NCI-H2107 (cell line): ENCODE data around the gene BARX1.
"Not testable (repeated sequence)": the region's sequence is repeated elsewhere in the genome, so short reads cannot be mapped to it uniquely, and the experiment has no call there.

Experiments used
- DNase-seq: peaks from one replicate; lab custom pipeline; 2025; lab: John Stamatoyannopoulos, UW

Gene BARX1

GRCh38 chr9:93965830-93966577, 10.8 kb upstream of the BARX1 start:
- no peak for DNase-seq

GRCh38 chr9:93964685-93965084, 9.5 kb upstream of the BARX1 start:
- DNase-seq, result no peak

- DNase-seq, result no peak
Observed at GRCh38 chr9:93963969-93964368, 8.8 kb upstream of the BARX1 start.

- not testable (repeated sequence) for DNase-seq
Observed at GRCh38 chr9:93963489-93963888, 8.3 kb upstream of the BARX1 start.

GRCh38 chr9:93962561-93963440, 7.6 kb upstream of the BARX1 start:
- DNase-seq, result peak; percentile 75

GRCh38 chr9:93962017-93962416, 6.9 kb upstream of the BARX1 start:
- DNase-seq, result no peak

GRCh38 chr9:93960971-93961841, 6.1 kb upstream of the BARX1 start:
- DNase-seq, result no peak

- no peak for DNase-seq
Observed at GRCh38 chr9:93960221-93960970, 5.2 kb upstream of the BARX1 start.

- no peak for DNase-seq
Observed at GRCh38 chr9:93959739-93960154, 4.6 kb upstream of the BARX1 start.

GRCh38 chr9:93958819-93959682, 3.9 kb upstream of the BARX1 start:
- no peak for DNase-seq

GRCh38 chr9:93958121-93958818, 3.1 kb upstream of the BARX1 start:
- DNase-seq, result no peak

GRCh38 chr9:93955981-93956784, 1.0 kb upstream of the BARX1 start:
- no peak for DNase-seq

- no peak for DNase-seq
Observed at GRCh38 chr9:93954434-93955061, 607 bp downstream of the BARX1 start.

- no peak for DNase-seq
Observed at GRCh38 chr9:93953496-93954433, 1.4 kb downstream of the BARX1 start.

- no peak for DNase-seq
Observed at GRCh38 chr9:93952784-93953495, 2.2 kb downstream of the BARX1 start.

- DNase-seq, result no peak
Observed at GRCh38 chr9:93952119-93952783, 2.9 kb downstream of the BARX1 start.
